Measurements from ENCODE around the gene GRID1. TPM values are rescaled to one million over a fixed set of nuclear protein-coding genes. Genes with fewer than 3 reads are reported as not detected.

The GRID1 gene
- total RNA-seq, 1 donor from 2014 or later: 1.1 TPM

- no peaks in the 10 kb centered on the region for H3K4me1 Mint-ChIP-seq
- DNase-seq (ENCODE audit: low read depth, low spot score): no peak
- H3K27me3 Mint-ChIP-seq (ENCODE audit: low read depth): peaks cover 21% of the 10 kb centered on the region
- no peaks in the 10 kb centered on the region for H3K36me3 Mint-ChIP-seq (ENCODE audit: low read depth)
- no peak overlapping the region for H3K4me3 Mint-ChIP-seq
- no peaks in the 10 kb centered on the region for H3K9me3 Mint-ChIP-seq
- H3K27ac Mint-ChIP-seq (ENCODE audit: unreplicated experiment): no peak overlapping the region
- peak; percentile 20 for TF ChIP-seq CTCF (conservative IDR thresholded peaks at IDR 0.05)
Observed at GRCh38 chr10:86325158-86325557, 41.4 kb downstream of the GRID1 start.

GRCh38 chr10:86321568-86321967 is 45.0 kb downstream of the GRID1 start:
- H3K4me1 Mint-ChIP-seq: no peaks in the 10 kb centered on the region
- H3K9me3 Mint-ChIP-seq: no peaks in the 10 kb centered on the region
- H3K27ac Mint-ChIP-seq (ENCODE audit: unreplicated experiment): no peak overlapping the region
- no peak for TF ChIP-seq CTCF (conservative IDR thresholded peaks at IDR 0.05)
- no peak for DNase-seq (ENCODE audit: low read depth, low spot score)
- H3K27me3 Mint-ChIP-seq (ENCODE audit: low read depth): peaks cover 21% of the 10 kb centered on the region
- no peaks in the 10 kb centered on the region for H3K36me3 Mint-ChIP-seq (ENCODE audit: low read depth)
- no peak overlapping the region for H3K4me3 Mint-ChIP-seq

GRCh38 chr10:86319676-86320075 is 46.9 kb downstream of the GRID1 start:
- Mint-ChIP-seq H3K4me3 (no peak overlapping the region), H3K4me1 (no peaks in the 10 kb centered on the region), H3K9me3 (no peaks in the 10 kb centered on the region), H3K27me3 (ENCODE audit: low read depth) (peaks cover 20% of the 10 kb centered on the region), H3K27ac (ENCODE audit: unreplicated experiment) (no peak overlapping the region), H3K36me3 (ENCODE audit: low read depth) (no peaks in the 10 kb centered on the region)
- TF ChIP-seq CTCF (conservative IDR thresholded peaks at IDR 0.05): no peak
- DNase-seq (ENCODE audit: low read depth, low spot score): no peak

- Mint-ChIP-seq H3K4me1 (no peaks in the 10 kb centered on the region), H3K27me3 (ENCODE audit: low read depth) (peaks cover 12% of the 10 kb centered on the region), H3K9me3 (no peaks in the 10 kb centered on the region), H3K4me3 (no peak overlapping the region), H3K36me3 (ENCODE audit: low read depth) (no peaks in the 10 kb centered on the region), H3K27ac (ENCODE audit: unreplicated experiment) (no peak overlapping the region)
- no peak for DNase-seq (ENCODE audit: low read depth, low spot score)
- no peak for TF ChIP-seq CTCF (conservative IDR thresholded peaks at IDR 0.05)
Observed at GRCh38 chr10:86317949-86318725, 48.5 kb downstream of the GRID1 start.

GRCh38 chr10:86316990-86317389 is 49.6 kb downstream of the GRID1 start:
- no peaks in the 10 kb centered on the region for H3K36me3 Mint-ChIP-seq (ENCODE audit: low read depth)
- H3K4me1 Mint-ChIP-seq: no peaks in the 10 kb centered on the region
- no peaks in the 10 kb centered on the region for H3K9me3 Mint-ChIP-seq
- no peak for DNase-seq (ENCODE audit: low read depth, low spot score)
- H3K27me3 Mint-ChIP-seq (ENCODE audit: low read depth): peaks cover 19% of the 10 kb centered on the region
- H3K4me3 Mint-ChIP-seq: no peak overlapping the region
- H3K27ac Mint-ChIP-seq (ENCODE audit: unreplicated experiment): no peak overlapping the region
- TF ChIP-seq CTCF (conservative IDR thresholded peaks at IDR 0.05): no peak

Measured in neural crest cell (in vitro differentiated cells).